Measurements from ENCODE around the gene METTL24. TPM values are rescaled to one million over a fixed set of nuclear protein-coding genes. Genes with fewer than 3 reads are reported as not detected.

Gene METTL24
- total and polyA plus RNA-seq, 4 donors: 0.14 to 2.0 (median 0.91) TPM

- TF ChIP-seq ZBTB33 (IDR thresholded peaks at IDR 0.05) (no peak), REST (IDR thresholded peaks at IDR 0.05) (no peak), RXRA (IDR thresholded peaks at IDR 0.05) (no peak), NR2F2 (IDR thresholded peaks at IDR 0.05) (no peak), RAD21 (IDR thresholded peaks at IDR 0.05) (no peak), MAX (IDR thresholded peaks at IDR 0.05) (no peak), YY1 (IDR thresholded peaks at IDR 0.05) (no peak), EGR1 (IDR thresholded peaks at IDR 0.05; ENCODE audit: low read depth in 2 of 2) (no peak), JUND (IDR thresholded peaks at IDR 0.05) (no peak), GABPA (IDR thresholded peaks at IDR 0.05 in 1 of 2, conservative IDR thresholded peaks at IDR 0.05 in 1 of 2) (no peak), FOXA1 (IDR thresholded peaks at IDR 0.05) (no peak), TAF1 (conservative IDR thresholded peaks at IDR 0.05) (no peak), FOXA2 (IDR thresholded peaks at IDR 0.05) (no peak), HNF4G (IDR thresholded peaks at IDR 0.05) (no peak), ATF3 (IDR thresholded peaks at IDR 0.05) (no peak), SP1 (IDR thresholded peaks at IDR 0.05) (no peak), HNF4A (conservative IDR thresholded peaks at IDR 0.05) (no peak)
- TF ChIP-seq, protein P1, sequence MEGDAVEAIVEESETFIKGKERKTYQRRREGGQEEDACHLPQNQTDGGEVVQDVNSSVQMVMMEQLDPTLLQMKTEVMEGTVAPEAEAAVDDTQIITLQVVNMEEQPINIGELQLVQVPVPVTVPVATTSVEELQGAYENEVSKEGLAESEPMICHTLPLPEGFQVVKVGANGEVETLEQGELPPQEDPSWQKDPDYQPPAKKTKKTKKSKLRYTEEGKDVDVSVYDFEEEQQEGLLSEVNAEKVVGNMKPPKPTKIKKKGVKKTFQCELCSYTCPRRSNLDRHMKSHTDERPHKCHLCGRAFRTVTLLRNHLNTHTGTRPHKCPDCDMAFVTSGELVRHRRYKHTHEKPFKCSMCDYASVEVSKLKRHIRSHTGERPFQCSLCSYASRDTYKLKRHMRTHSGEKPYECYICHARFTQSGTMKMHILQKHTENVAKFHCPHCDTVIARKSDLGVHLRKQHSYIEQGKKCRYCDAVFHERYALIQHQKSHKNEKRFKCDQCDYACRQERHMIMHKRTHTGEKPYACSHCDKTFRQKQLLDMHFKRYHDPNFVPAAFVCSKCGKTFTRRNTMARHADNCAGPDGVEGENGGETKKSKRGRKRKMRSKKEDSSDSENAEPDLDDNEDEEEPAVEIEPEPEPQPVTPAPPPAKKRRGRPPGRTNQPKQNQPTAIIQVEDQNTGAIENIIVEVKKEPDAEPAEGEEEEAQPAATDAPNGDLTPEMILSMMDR (IDR thresholded peaks at IDR 0.05; ENCODE audit: low read depth, low read length, missing input control): no peak
- Histone ChIP-seq H3K9ac (ENCODE audit: low read depth in 1 of 2, low read length in 2 of 2) (no peak overlapping the region), H3K27me3 (ENCODE audit: control insufficient read depth in 4 of 4, insufficient read depth in 4 of 4, low read length in 3 of 4) (no peaks in the 10 kb centered on the region), H3K4me3 (ENCODE audit: low read depth in 1 of 3, low read length in 3 of 3) (no peak overlapping the region), H3K9me3 (ENCODE audit: control insufficient read depth in 4 of 4, low read length in 3 of 4) (no peaks in the 10 kb centered on the region), H3K4me1 (ENCODE audit: control insufficient read depth in 4 of 4, insufficient read depth in 4 of 4, low read length in 3 of 4) (no peaks in the 10 kb centered on the region), H3K27ac (ENCODE audit: low read depth in 1 of 2, low read length in 2 of 2) (no peak overlapping the region), H3K36me3 (ENCODE audit: control insufficient read depth in 4 of 4, insufficient read depth in 3 of 4, low read depth in 1 of 4, low read length in 3 of 4) (peaks cover 5 to 56% (median 51%) of the 10 kb centered on the region in 4 donors)
- WGBS: 99% methylated on average over 1 of the region's 1 CpG
- DNase-seq (ENCODE audit: low spot score): no peak
Observed at GRCh38 chr6:110211753-110212152, 146.4 kb downstream of the METTL24 start.
